HepG2 (cell line): ENCODE results near the gene TBC1D14. TPM values are rescaled to one million over a fixed set of nuclear protein-coding genes. Genes with fewer than 3 reads are reported as not detected.

Source experiments
- AHDC1 ChIP-seq: sonication (generic); formaldehyde crosslinking; IDR thresholded peaks from 2 replicates; pipeline ENCODE4 v1.5.1; 2020; ENCODE audit warnings: mild to moderate bottlenecking, missing genetic modification reagents, borderline replicate concordance
- ATF4 ChIP-seq, 2 experiments: fragments of 450-650 bp in 1 of 2; sonication (generic) in 1 of 2; formaldehyde crosslinking; IDR thresholded peaks; 2 replicates each; pipeline versions ENCODE4 v1.5.0 to v1.8.0; 2020 to 2022; ENCODE audit warnings: mild to moderate bottlenecking in 1 of 2, missing genetic modification reagents in 1 of 2
- BRCA1 ChIP-seq: sonication (generic); formaldehyde crosslinking; IDR thresholded peaks from 2 replicates; pipeline ENCODE4 v1.4.0; 2020; ENCODE audit warnings: missing genetic modification reagents
- DMAP1 ChIP-seq: IDR thresholded peaks from 2 replicates; pipeline ENCODE4 v1.6.1; 2016
- HDAC6 ChIP-seq: fragments of 200-600 bp; sonication (generic); IDR thresholded peaks from 2 replicates; pipeline ENCODE4 v1.7.0; 2017; ENCODE audit warnings: mild to moderate bottlenecking, antibody characterized with exemption, low read length, low read depth
- MAFK ChIP-seq, 2 experiments: IDR thresholded peaks in 1 of 2; conservative IDR thresholded peaks in 1 of 2; 2 replicates each; pipeline ENCODE4 v1.6.1; 2011; ENCODE audit warnings: improper control_type of control experiment in 2 of 2, low read length in 2 of 2
- MXD1 ChIP-seq: sonication (generic); formaldehyde crosslinking; IDR thresholded peaks from 2 replicates; pipeline ENCODE4 v1.4.0; 2020; ENCODE audit warnings: mild to moderate bottlenecking, missing genetic modification reagents
- NCOA1 ChIP-seq: sonication (generic); formaldehyde crosslinking; IDR thresholded peaks from 2 replicates; pipeline ENCODE4 v1.9.0; 2021; ENCODE audit warnings: missing genetic modification reagents
- SCMH1 ChIP-seq: sonication (generic); formaldehyde crosslinking; IDR thresholded peaks from 2 replicates; pipeline ENCODE4 v1.9.0; 2021; ENCODE audit warnings: missing genetic modification reagents, mild to moderate bottlenecking, borderline replicate concordance
- SIX1 ChIP-seq: sonication (generic); formaldehyde crosslinking; IDR thresholded peaks from 2 replicates; pipeline ENCODE4 v1.4.0; 2020; ENCODE audit warnings: missing genetic modification reagents, borderline replicate concordance
- SMAD3 ChIP-seq: sonication (generic); formaldehyde crosslinking; IDR thresholded peaks from 2 replicates; pipeline ENCODE4 v1.4.0; 2020; ENCODE audit warnings: missing genetic modification reagents
- SMAD9 ChIP-seq: sonication (generic); formaldehyde crosslinking; IDR thresholded peaks from 2 replicates; pipeline ENCODE4 v1.5.1; 2020; ENCODE audit warnings: mild to moderate bottlenecking, missing genetic modification reagents
- TEAD3 ChIP-seq: optimal IDR thresholded peaks from 2 replicates; pipeline ENCODE3; 2016; ENCODE audit warnings: borderline replicate concordance
- TFAP4 ChIP-seq: sonication (generic); IDR thresholded peaks from 2 replicates; pipeline ENCODE4 v1.6.1; 2016; ENCODE audit warnings: low read depth, borderline replicate concordance
- ZBTB10 ChIP-seq: sonication (generic); formaldehyde crosslinking; IDR thresholded peaks from 2 replicates; pipeline ENCODE4 v1.4.0; 2020; ENCODE audit warnings: missing genetic modification reagents, borderline replicate concordance
- ZNF12 ChIP-seq: sonication (generic); formaldehyde crosslinking; IDR thresholded peaks from 2 replicates; pipeline ENCODE4 v1.5.0; 2020; ENCODE audit warnings: missing genetic modification reagents
- ZNF549 ChIP-seq: sonication (generic); formaldehyde crosslinking; IDR thresholded peaks from 2 replicates; pipeline ENCODE4 v1.5.0; 2020; ENCODE audit warnings: missing genetic modification reagents
- ZNF660 ChIP-seq: sonication (generic); formaldehyde crosslinking; IDR thresholded peaks from 2 replicates; pipeline ENCODE4 v1.5.1; 2020; ENCODE audit warnings: mild to moderate bottlenecking, low read depth, missing genetic modification reagents, borderline replicate concordance
- ZNF709 ChIP-seq: sonication (generic); formaldehyde crosslinking; IDR thresholded peaks from 2 replicates; pipeline ENCODE4 v1.5.0; 2020; ENCODE audit warnings: mild to moderate bottlenecking, missing genetic modification reagents
- polyA plus RNA-seq, 8 experiments: library from polyadenylated mRNA; depleted of rRNA in 3 of 8; stranded (reverse) in 7 of 8; unstranded in 1 of 8; fragments of >200 nt; fragmentation: Illumina TruSeq in 4 of 8; extraction: Trizol in 4 of 8; gene quantifications; 2 replicates each; pipeline versions ENCODE4 v1.2.1 to v1.2.3, GENCODE V29; 2011 to 2016; ENCODE audit warnings: low read depth in 4 of 8, missing spikeins in 1 of 8, mixed read lengths in 1 of 8; ENCODE audit not compliant: insufficient read depth in 1 of 8
- total RNA-seq, 5 experiments: library from RNA; depleted of rRNA; stranded (reverse); fragments of >200 nt; fragmentation: Illumina TruSeq; extraction: Trizol; gene quantifications; 2 replicates each; pipeline ENCODE4 v1.2.3, GENCODE V29; 2016; ENCODE audit warnings: low read depth in 1 of 5

Gene TBC1D14
- total and polyA plus RNA-seq, 2 of the 13 experiments (the other 11 are each of a cell fraction or from before 2014, with no cell fraction given) = 29.5 to 46.5 TPM

- TF ChIP-seq AHDC1 (CRISPR knock-in tag) (peak; percentile 94; the same call in 1 of the 2 replicates), BRCA1 (CRISPR knock-in tag) (peak; percentile 78; the same call in 1 of the 2 replicates), HDAC6 (no peak), ZNF709 (peak; percentile 82; the same call in 1 of the 2 replicates), SMAD9 (CRISPR knock-in tag) (no peak), ZNF549 (no peak), MXD1 (no peak), ATF4 (CRISPR knock-in tag; IDR thresholded peaks at IDR 0.05) (peak in 1 of 2 experiments; percentile 94; a peak in 2 of 4 replicates), ZNF12 (CRISPR knock-in tag) (peak; percentile 75; the same call in 1 of the 2 replicates), ZBTB10 (CRISPR knock-in tag) (no peak), TFAP4 (peak; percentile 40; the same call in 1 of the 2 replicates), SCMH1 (no peak), SIX1 (CRISPR knock-in tag) (peak; percentile 96), TEAD3 (CRISPR knock-in tag) (peak; percentile 97), NCOA1 (CRISPR knock-in tag) (peak; percentile 67; the same call in 1 of the 2 replicates), DMAP1 (CRISPR knock-in tag) (peak; percentile 100), ZNF660 (CRISPR knock-in tag) (no peak), SMAD3 (CRISPR knock-in tag) (peak; percentile 94), MAFK (conservative IDR thresholded peaks at IDR 0.05 in 1 of 2, IDR thresholded peaks at IDR 0.05 in 1 of 2; ENCODE audit: low read length in 2 of 2) (peak; percentile 89 to 97)
These were observed 16.1 kb upstream of the TBC1D14 start (continued) for GRCh38 chr4:6893449-6894085.
